ENCODE results near the gene GATA5. TPM values are rescaled to one million over a fixed set of nuclear protein-coding genes. Genes with fewer than 3 reads are reported as not detected.

Gene GATA5
- total RNA-seq, 4 donors from 2014 or later: 0.33 to 0.78 (median 0.46) TPM; not detected in 1

- intact Hi-C loops (cut with DNase I): no loop called here
- peaks cover 6 to 11% (median 8%) of the 10 kb centered on the region in 4 donors for H3K4me1 ChIP-seq
- DNase-seq (ENCODE audit: extremely low spot score): no peak
- H3K36me3 ChIP-seq: no peaks in the 10 kb centered on the region
- H3K27me3 ChIP-seq: peaks cover 0 to 6% (median 0%) of the 10 kb centered on the region in 4 donors
- H3K4me3 ChIP-seq: no peak overlapping the region
- TF ChIP-seq POLR2A (IDR thresholded peaks at IDR 0.05; ENCODE audit: low read depth): no peak
- TF ChIP-seq POLR2AphosphoS5 (IDR thresholded peaks at IDR 0.05): no peak
- no peak for TF ChIP-seq CTCF (IDR thresholded peaks at IDR 0.05)
- TF ChIP-seq EP300 (IDR thresholded peaks at IDR 0.05): no peak
- WGBS: 51% methylated on average over 8 of the region's 18 CpGs
- no peak overlapping the region for H3K27ac ChIP-seq (replicated peaks in 1 of 4)
- no peaks in the 10 kb centered on the region for H3K9me3 ChIP-seq
These were observed 27.8 kb upstream of the GATA5 start for GRCh38 chr20:62503401-62504178.

- intact Hi-C loops (cut with DNase I): no loop called here
- 85% methylated on average over 12 of the region's 16 CpGs for WGBS
These were observed 26.8 kb upstream of the GATA5 start for GRCh38 chr20:62502496-62503095.

GRCh38 chr20:62501801-62502495, 26.2 kb upstream of the GATA5 start:
- Histone ChIP-seq H3K27me3 (peaks cover 0 to 11% (median 0%) of the 10 kb centered on the region in 4 donors), H3K36me3 (no peaks in the 10 kb centered on the region), H3K4me1 (peaks cover 6 to 13% (median 10%) of the 10 kb centered on the region in 4 donors), H3K4me3 (no peak overlapping the region), H3K9me3 (no peaks in the 10 kb centered on the region), H3K27ac (replicated peaks in 1 of 4) (no peak overlapping the region)
- WGBS: 68% methylated on average over 8 of the region's 13 CpGs
- DNase-seq (ENCODE audit: extremely low spot score): no peak
- no peak for TF ChIP-seq CTCF (IDR thresholded peaks at IDR 0.05)
- TF ChIP-seq EP300 (IDR thresholded peaks at IDR 0.05): no peak
- TF ChIP-seq POLR2AphosphoS5 (IDR thresholded peaks at IDR 0.05): no peak
- intact Hi-C loops (cut with DNase I): no loop called here

More at GRCh38 chr20:62502496-62503095, 26.8 kb upstream of the GATA5 start:
- peaks cover 0 to 6% (median 0%) of the 10 kb centered on the region in 4 donors for H3K27me3 ChIP-seq
- H3K9me3 ChIP-seq: no peaks in the 10 kb centered on the region
- no peak for DNase-seq (ENCODE audit: extremely low spot score)
- H3K4me3 ChIP-seq: no peak overlapping the region
- no peaks in the 10 kb centered on the region for H3K36me3 ChIP-seq
- peaks cover 6 to 11% (median 8%) of the 10 kb centered on the region in 4 donors for H3K4me1 ChIP-seq
- no peak overlapping the region for H3K27ac ChIP-seq (replicated peaks in 1 of 4)
- no peak for TF ChIP-seq EP300 (IDR thresholded peaks at IDR 0.05)
- TF ChIP-seq POLR2A (IDR thresholded peaks at IDR 0.05; ENCODE audit: low read depth): no peak
- TF ChIP-seq POLR2AphosphoS5 (IDR thresholded peaks at IDR 0.05): no peak
- no peak for TF ChIP-seq CTCF (IDR thresholded peaks at IDR 0.05)

GRCh38 chr20:62500237-62500864, 24.6 kb upstream of the GATA5 start:
- no peaks in the 10 kb centered on the region for H3K36me3 ChIP-seq
- peaks cover 0 to 21% (median 0%) of the 10 kb centered on the region in 4 donors for H3K27me3 ChIP-seq
- no peaks in the 10 kb centered on the region for H3K9me3 ChIP-seq
- no peak for TF ChIP-seq EP300 (IDR thresholded peaks at IDR 0.05)
- TF ChIP-seq CTCF (IDR thresholded peaks at IDR 0.05): peak; percentile 91 to 97 (median 94)
- no peak for TF ChIP-seq POLR2A (IDR thresholded peaks at IDR 0.05; ENCODE audit: low read depth)
- no peak overlapping the region for H3K4me3 ChIP-seq
- intact Hi-C loops (cut with DNase I): loop anchor here (1.0 kb wide), 1 partner anchor 117 kb away; no protein-coding TSS in a partner anchor
- WGBS: 19% methylated on average over 25 of the region's 26 CpGs
- peaks cover 21 to 29% (median 26%) of the 10 kb centered on the region in 4 donors for H3K4me1 ChIP-seq
- DNase-seq (ENCODE audit: extremely low spot score): peak; percentile 95
- no peak overlapping the region for H3K27ac ChIP-seq (replicated peaks in 1 of 4)

All from esophagus muscularis mucosa (tissue), 4 donors.